K562 (cell line): Measurements from ENCODE around the gene DYRK1B. TPM values are rescaled to one million over a fixed set of nuclear protein-coding genes. Genes with fewer than 3 reads are reported as not detected.

ENCODE experiments used
- ATAC-seq: fragments of 200-7000 bp; cut with Tn5 transposase; 3 replicates; pipeline ENCODE4 v1.9.1; 2020; ENCODE audit warnings: moderate library complexity
- BruUV-seq: library from RNA; stranded (reverse); fragments of 400-500 nt; replicated peaks from 2 replicates; lab custom pipeline; 2021; lab: Mats Ljungman, UMichigan
- CTCF ChIA-PET: fragments of 300-600 bp; formaldehyde crosslinking; extraction: SDS; loops from one replicate; lab custom pipeline; 2021; ENCODE audit warnings: low intra/inter-chr PET ratio; lab: Yijun Ruan, JAX
- POLR2A ChIA-PET: fragments of 300-600, 350-650 bp; sonication (Branson Sonifier 250); formaldehyde crosslinking; extraction: SDS; loops from one replicate; lab custom pipeline; 2021; ENCODE audit warnings: antibody characterized with exemption, inconsistent platforms; lab: Yijun Ruan, JAX
- DNase-seq, 4 experiments: peaks; one replicate each; pipeline versions ENCODE4 v3.0.0 to v3.0.0-alpha.2; 2011 to 2018; ENCODE audit warnings: low spot score in 3 of 4, mixed read lengths in 3 of 4; ENCODE audit errors: extremely low read depth in 1 of 4
- FAIRE-seq: peaks from 2 replicates; lab custom pipeline; 2011; peaks lifted over from hg19 to GRCh38; lab: Jason Lieb, UNC
- H2AFZ ChIP-seq: 2 replicates; pipeline ENCODE4 v1.6.0; 2011; ENCODE audit warnings: low read depth, low read length, control low read depth, inconsistent platforms
- H3K27ac ChIP-seq: fragments of 200-600 bp; 3 replicates; pipeline ENCODE4 v1.8.0; 2011; ENCODE audit warnings: low read depth, mild to moderate bottlenecking, control low read depth, inconsistent platforms, low read length, moderate library complexity, mixed read lengths; ENCODE audit errors: extremely low read depth
- H3K27me3 ChIP-seq, 2 experiments: fragments of 300-600 bp in 1 of 2; 2 replicates in 1 of 2; 3 replicates in 1 of 2; pipeline versions ENCODE4 v1.6.0 to v1.8.0; 2011; ENCODE audit warnings: inconsistent platforms in 2 of 2, low read length in 2 of 2, mild to moderate bottlenecking in 1 of 2, mixed read lengths in 1 of 2, moderate library complexity in 1 of 2; ENCODE audit not compliant: control insufficient read depth in 2 of 2, insufficient read depth in 2 of 2
- H3K36me3 ChIP-seq: fragments of 300-600 bp; 3 replicates; pipeline ENCODE4 v1.8.0; 2011; ENCODE audit warnings: mild to moderate bottlenecking, low read length, inconsistent platforms; ENCODE audit not compliant: control insufficient read depth, insufficient read depth
- H3K4me1 ChIP-seq, 2 experiments: fragments of 200-600 bp in 1 of 2; replicated peaks in 1 of 2; 2 replicates in 1 of 2; 3 replicates in 1 of 2; pipeline versions ENCODE4 v1.5.1 to v1.8.0; 2011; ENCODE audit warnings: inconsistent platforms in 2 of 2, low read length in 2 of 2, mild to moderate bottlenecking in 1 of 2, mixed read lengths in 1 of 2, moderate library complexity in 1 of 2; ENCODE audit not compliant: control insufficient read depth in 2 of 2, insufficient read depth in 2 of 2
- H3K4me2 ChIP-seq: 2 replicates; pipeline ENCODE4 v1.6.1; 2011; ENCODE audit warnings: low read length, control low read depth, inconsistent platforms, mixed read lengths; ENCODE audit not compliant: insufficient read depth
- H3K4me3 ChIP-seq: fragments of 200-600 bp; sonication (generic), shearing (Covaris generic); 2 replicates; pipeline ENCODE4 v1.5.1; 2016; ENCODE audit warnings: control low read depth, inconsistent platforms
- H3K79me2 ChIP-seq: fragments of 200-600 bp; 3 replicates; pipeline ENCODE4 v1.8.0; 2011; ENCODE audit warnings: low read length, inconsistent platforms; ENCODE audit not compliant: control insufficient read depth, insufficient read depth
- H3K9ac ChIP-seq, 2 experiments: 2 replicates each; pipeline versions ENCODE4 v1.6.0 to v1.6.1; 2011; ENCODE audit warnings: low read depth in 2 of 2, low read length in 2 of 2, control low read depth in 1 of 2, inconsistent platforms in 1 of 2, mild to moderate bottlenecking in 1 of 2, mixed read lengths in 1 of 2; ENCODE audit not compliant: insufficient read depth in 1 of 2
- H3K9me1 ChIP-seq: one replicate; pipeline ENCODE4 v1.6.0; 2011; ENCODE audit warnings: inconsistent platforms, mild to moderate bottlenecking, low read length, moderate library complexity; ENCODE audit not compliant: control insufficient read depth, insufficient read depth
- H3K9me3 ChIP-seq: replicated peaks from 2 replicates; pipeline ENCODE4 v1.5.1; 2011; ENCODE audit warnings: low read depth, low read length, inconsistent platforms; ENCODE audit not compliant: control insufficient read depth, insufficient read depth
- H4K20me1 ChIP-seq: replicated peaks from 2 replicates; pipeline ENCODE4 v1.6.1; 2011; ENCODE audit warnings: low read length, inconsistent platforms, mixed read lengths; ENCODE audit not compliant: control insufficient read depth, insufficient read depth
- GATA2 ChIP-seq: sonication (generic); formaldehyde crosslinking; IDR thresholded peaks from 2 replicates; pipeline ENCODE4 v1.4.0; 2020; ENCODE audit warnings: mild to moderate bottlenecking, missing genetic modification reagents
- ZNF133 ChIP-seq: fragments of 250-450 bp; sonication (Bioruptor Pico); IDR thresholded peaks from 2 replicates; pipeline ENCODE4 v1.4.0; 2020; ENCODE audit warnings: mild to moderate bottlenecking
- ZNF766 ChIP-seq: fragments of 200-800 bp; sonication (Bioruptor generic); conservative IDR thresholded peaks from 2 replicates; pipeline ENCODE4 v1.6.1; 2016; ENCODE audit warnings: missing genetic modification characterization, missing compliant biosample characterization
- WGBS: fragments of 100-300 bp; shearing (Covaris generic); methylation state at CpG from one replicate; pipeline ENCODE4 v1.1.6; 2016; ENCODE audit warnings: low coverage, mixed read lengths; ENCODE audit not compliant: insufficient coverage; ENCODE audit errors: missing lambda C conversion rate; 5-methylcytosine and 5-hydroxymethylcytosine counted together
- in situ Hi-C: fragments of 300-500 bp; cut with MboI; formaldehyde crosslinking; loops from 4 replicates; pipeline ENCODE4 v1.15.0; 2018; ENCODE audit warnings: inconsistent platforms, mixed read lengths
- intact Hi-C: fragments of 100-400 bp; cut with micrococcal nuclease; formaldehyde crosslinking; loops from 2 replicates; pipeline ENCODE4 v1.14.2; 2022
- microRNA-seq: library from miRNA; unstranded; fragments of <30 nt; microRNA quantifications from one replicate; pipeline ENCODE4, GENCODE V29; 2018; ENCODE audit warnings: borderline microRNAs expressed
- polyA plus RNA-seq, 8 experiments: library from polyadenylated mRNA; depleted of rRNA in 4 of 8; stranded (reverse) in 5 of 8; unstranded in 3 of 8; fragments of >200 nt; fragmentation: Nextera tagmentation in 2 of 8; fragmentation: Illumina TruSeq in 1 of 8; extraction: Ambion mirVana in 2 of 8; extraction: Trizol in 1 of 8; gene quantifications; 2 replicates each; pipeline versions ENCODE4 v1.2.1 to v1.2.3, GENCODE V29; 2011 to 2014; ENCODE audit warnings: inconsistent platforms in 1 of 8, missing spikeins in 1 of 8
- small RNA-seq: library from RNA; depleted of rRNA; stranded (forward); fragments of <200 nt; gene quantifications from one replicate; pipeline ENCODE3, GENCODE V24; 2014
- total RNA-seq, 7 experiments: library from RNA; depleted of rRNA in 6 of 7; stranded (reverse); fragments of >200 nt in 6 of 7; fragmentation: Illumina TruSeq in 2 of 7; extraction: Trizol in 2 of 7; gene quantifications; 2 replicates each; pipeline versions ENCODE4 v1.2.1 to v1.2.3, GENCODE V29; 2011 to 2021; ENCODE audit warnings: low replicate concordance in 1 of 7

DYRK1B gene
- total and polyA plus RNA-seq, 9 of the 15 experiments (the other 6 are each of a cell fraction or from before 2014, with no cell fraction given): 0.91 to 5.2 (median 1.5) TPM; not detected in 2

DNA sequence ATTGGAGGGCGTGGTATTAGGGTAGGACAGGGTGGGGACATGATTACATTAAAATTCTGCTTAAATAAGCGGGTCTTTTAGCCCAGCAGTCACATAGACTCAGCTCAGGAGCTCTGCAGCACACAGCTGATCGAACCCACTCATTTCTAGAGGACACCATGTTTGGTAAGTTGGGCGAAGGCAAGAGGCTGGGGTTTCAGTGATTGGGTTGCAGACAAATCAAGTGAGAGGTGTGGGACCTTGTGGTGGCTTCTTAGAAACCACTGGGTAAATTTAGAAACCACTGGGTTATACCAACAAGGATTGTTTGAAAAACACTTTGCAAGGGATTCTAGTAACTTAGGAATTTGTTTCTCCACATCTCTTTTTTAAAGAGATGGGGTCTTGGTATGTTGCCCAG, 55.2 kb downstream of the DYRK1B start, which contains the start of gene LEUTX:
TSS of gene LEUTX (plus strand) at position 92 of the 400 bp plus-strand sequence. CDS start at position 159, 67 bp downstream.
- no peak for TF ChIP-seq GATA2
- TF ChIP-seq ZNF133 (CRISPR knock-in tag): no peak
- no peak for TF ChIP-seq ZNF766
- TF ChIP-seq, all 486 proteins: peak for 0
- FAIRE-seq (no peak), DNase-seq (no peak), ATAC-seq (no peak)
- peaks cover 13 to 23% of the 10 kb centered on the region in 2 experiments for H3K27me3 ChIP-seq
- no peaks in the 10 kb centered on the region for H3K9me1 ChIP-seq
- no peak within 1 kb of the TSS for H3K4me2 ChIP-seq
- ChIA-PET POLR2A (no interaction called here), CTCF (interaction anchor here (0.7 kb wide), 1 partner anchor 14 kb away, joined by 5 read pairs; no protein-coding TSS in a partner anchor)
- BruUV-seq: no TSS peak
- no peak within 1 kb of the TSS for H3K9ac ChIP-seq
- in situ Hi-C loops: no loop called here
- no peak within 1 kb of the TSS for H3K4me3 ChIP-seq
- no peaks in the 10 kb centered on the region for H4K20me1 ChIP-seq
- H2AFZ ChIP-seq: no peak within 1 kb of the TSS
- H3K79me2 ChIP-seq: no peaks in the 10 kb centered on the region
- WGBS: 0% methylated on average over 4 of the region's 4 CpGs
- no peaks in the 10 kb centered on the region for H3K4me1 ChIP-seq
- no peak within 1 kb of the TSS for H3K27ac ChIP-seq
- intact Hi-C loops: no loop called here
- no peaks in the 10 kb centered on the region for H3K36me3 ChIP-seq
- H3K9me3 ChIP-seq: no peaks in the 10 kb centered on the region

Small RNA genes lying within 50 kb of the gene (microRNA-seq; reads per million reads assigned to microRNA genes)
- not detected for gene MIR6719

Small RNA genes lying within 50 kb of the gene (small RNA-seq; reads per million reads assigned to genes)
- gene MIR6719: not detected

Other genes starting within 250 kb of the DYRK1B start
Only the 7 nearest of the 10 such genes appear.
- gene LGALS14, start 129.7 kb downstream of the DYRK1B start, total RNA-seq (2014; rRNA removed): not detected in 2 replicates
- gene LGALS14, start 129.7 kb downstream of the DYRK1B start, total RNA-seq (2014; rRNA removed; fragmentation: Illumina TruSeq; extraction: Trizol): not detected in 2 replicates
- not detected in 2 replicates for gene LGALS14, start 129.7 kb downstream of the DYRK1B start, total RNA-seq (2015; rRNA removed; fragmentation: Illumina TruSeq; extraction: Trizol)
- gene LGALS14, start 129.7 kb downstream of the DYRK1B start, total RNA-seq (2021): not detected in 2 replicates
- not detected in 2 replicates for gene LGALS14, start 129.7 kb downstream of the DYRK1B start, polyA plus RNA-seq (2011; rRNA removed)
- not detected in 2 replicates for gene LGALS14, start 129.7 kb downstream of the DYRK1B start, polyA plus RNA-seq (2014; fragmentation: Illumina TruSeq; extraction: Trizol)
- gene LGALS14, start 129.7 kb downstream of the DYRK1B start, polyA plus RNA-seq (2014; fragmentation: Nextera tagmentation; extraction: Ambion mirVana): not detected
- gene LGALS14, start 129.7 kb downstream of the DYRK1B start, polyA plus RNA-seq (2014; rRNA removed): not detected in 2 replicates
- 0.86 TPM in 1 of 2 replicates, not detected in the other for gene CLC, start 96.1 kb downstream of the DYRK1B start, total RNA-seq (2014; rRNA removed)
- gene CLC, start 96.1 kb downstream of the DYRK1B start, total RNA-seq (2014; rRNA removed; fragmentation: Illumina TruSeq; extraction: Trizol): 0.44 TPM in 1 of 2 replicates, not detected in the other
- gene CLC, start 96.1 kb downstream of the DYRK1B start, total RNA-seq (2015; rRNA removed; fragmentation: Illumina TruSeq; extraction: Trizol): 0.51 TPM in 1 of 2 replicates, not detected in the other
- gene CLC, start 96.1 kb downstream of the DYRK1B start, total RNA-seq (2021): 0.83 TPM in 1 of 2 replicates, not detected in the other
- 1.3 TPM in 1 of 2 replicates, not detected in the other for gene CLC, start 96.1 kb downstream of the DYRK1B start, polyA plus RNA-seq (2011; rRNA removed)
- gene CLC, start 96.1 kb downstream of the DYRK1B start, polyA plus RNA-seq (2014; fragmentation: Illumina TruSeq; extraction: Trizol): 0.44 TPM in 1 of 2 replicates, not detected in the other
- gene CLC, start 96.1 kb downstream of the DYRK1B start, polyA plus RNA-seq (2014; fragmentation: Nextera tagmentation; extraction: Ambion mirVana): under 1 TPM; 0.62 to 0.72 TPM
- gene CLC, start 96.1 kb downstream of the DYRK1B start, polyA plus RNA-seq (2014; rRNA removed): 0.22 and 1.1 TPM in 2 replicates
- gene LEUTX, start 55.3 kb downstream of the DYRK1B start, total RNA-seq (2014; rRNA removed): not detected in 2 replicates
- gene LEUTX, start 55.3 kb downstream of the DYRK1B start, total RNA-seq (2014; rRNA removed; fragmentation: Illumina TruSeq; extraction: Trizol): not detected in 2 replicates
- gene LEUTX, start 55.3 kb downstream of the DYRK1B start, total RNA-seq (2015; rRNA removed; fragmentation: Illumina TruSeq; extraction: Trizol): not detected in 2 replicates
- not detected in 2 replicates for gene LEUTX, start 55.3 kb downstream of the DYRK1B start, total RNA-seq (2021)
- gene LEUTX, start 55.3 kb downstream of the DYRK1B start, polyA plus RNA-seq (2011; rRNA removed): not detected in 2 replicates
- gene LEUTX, start 55.3 kb downstream of the DYRK1B start, polyA plus RNA-seq (2014; fragmentation: Illumina TruSeq; extraction: Trizol): not detected in 2 replicates
- gene LEUTX, start 55.3 kb downstream of the DYRK1B start, polyA plus RNA-seq (2014; fragmentation: Nextera tagmentation; extraction: Ambion mirVana): not detected
- not detected in 2 replicates for gene LEUTX, start 55.3 kb downstream of the DYRK1B start, polyA plus RNA-seq (2014; rRNA removed)
- gene FBL, start 12.2 kb upstream of the DYRK1B start, total RNA-seq (2014; rRNA removed): 448 and 524 TPM in 2 replicates
- 676 and 696 TPM in 2 replicates for gene FBL, start 12.2 kb upstream of the DYRK1B start, total RNA-seq (2014; rRNA removed; fragmentation: Illumina TruSeq; extraction: Trizol)
- gene FBL, start 12.2 kb upstream of the DYRK1B start, total RNA-seq (2015; rRNA removed; fragmentation: Illumina TruSeq; extraction: Trizol): 565 and 575 TPM in 2 replicates
- gene FBL, start 12.2 kb upstream of the DYRK1B start, total RNA-seq (2021): 761 and 811 TPM in 2 replicates
- 843 and 1,244 TPM in 2 replicates for gene FBL, start 12.2 kb upstream of the DYRK1B start, polyA plus RNA-seq (2011; rRNA removed)
- 1,561 and 1,696 TPM in 2 replicates for gene FBL, start 12.2 kb upstream of the DYRK1B start, polyA plus RNA-seq (2014; fragmentation: Illumina TruSeq; extraction: Trizol)
- gene FBL, start 12.2 kb upstream of the DYRK1B start, polyA plus RNA-seq (2014; fragmentation: Nextera tagmentation; extraction: Ambion mirVana): 100 to 1,000 TPM; 201 to 235 TPM
- 672 and 721 TPM in 2 replicates for gene FBL, start 12.2 kb upstream of the DYRK1B start, polyA plus RNA-seq (2014; rRNA removed)
- gene FCGBP, start 100.5 kb upstream of the DYRK1B start, total RNA-seq (2014; rRNA removed): 0.04 and 0.05 TPM in 2 replicates
- not detected in 2 replicates for gene FCGBP, start 100.5 kb upstream of the DYRK1B start, total RNA-seq (2014; rRNA removed; fragmentation: Illumina TruSeq; extraction: Trizol)
- gene FCGBP, start 100.5 kb upstream of the DYRK1B start, total RNA-seq (2015; rRNA removed; fragmentation: Illumina TruSeq; extraction: Trizol): 0.19 and 0.25 TPM in 2 replicates
- gene FCGBP, start 100.5 kb upstream of the DYRK1B start, total RNA-seq (2021): 1.5 and 1.9 TPM in 2 replicates
- 0.04 and 0.13 TPM in 2 replicates for gene FCGBP, start 100.5 kb upstream of the DYRK1B start, polyA plus RNA-seq (2011; rRNA removed)
- 0.01 TPM in 2 replicates for gene FCGBP, start 100.5 kb upstream of the DYRK1B start, polyA plus RNA-seq (2014; fragmentation: Illumina TruSeq; extraction: Trizol)
- gene FCGBP, start 100.5 kb upstream of the DYRK1B start, polyA plus RNA-seq (2014; fragmentation: Nextera tagmentation; extraction: Ambion mirVana): not detected
- 0.03 TPM in 1 of 2 replicates, not detected in the other for gene FCGBP, start 100.5 kb upstream of the DYRK1B start, polyA plus RNA-seq (2014; rRNA removed)
- gene PSMC4, start 137.0 kb upstream of the DYRK1B start, total RNA-seq (2014; rRNA removed): 142 and 187 TPM in 2 replicates
- 104 and 115 TPM in 2 replicates for gene PSMC4, start 137.0 kb upstream of the DYRK1B start, total RNA-seq (2014; rRNA removed; fragmentation: Illumina TruSeq; extraction: Trizol)
- 139 and 143 TPM in 2 replicates for gene PSMC4, start 137.0 kb upstream of the DYRK1B start, total RNA-seq (2015; rRNA removed; fragmentation: Illumina TruSeq; extraction: Trizol)
- 146 and 150 TPM in 2 replicates for gene PSMC4, start 137.0 kb upstream of the DYRK1B start, total RNA-seq (2021)
- 45.9 and 69.6 TPM in 2 replicates for gene PSMC4, start 137.0 kb upstream of the DYRK1B start, polyA plus RNA-seq (2011; rRNA removed)
- gene PSMC4, start 137.0 kb upstream of the DYRK1B start, polyA plus RNA-seq (2014; fragmentation: Illumina TruSeq; extraction: Trizol): 171 and 192 TPM in 2 replicates
- gene PSMC4, start 137.0 kb upstream of the DYRK1B start, polyA plus RNA-seq (2014; fragmentation: Nextera tagmentation; extraction: Ambion mirVana): 100 to 1,000 TPM; 380 to 475 TPM
- 97.0 and 102 TPM in 2 replicates for gene PSMC4, start 137.0 kb upstream of the DYRK1B start, polyA plus RNA-seq (2014; rRNA removed)
- gene ZNF546, start 162.9 kb upstream of the DYRK1B start, total RNA-seq (2014; rRNA removed): 1.1 and 2.2 TPM in 2 replicates
- gene ZNF546, start 162.9 kb upstream of the DYRK1B start, total RNA-seq (2014; rRNA removed; fragmentation: Illumina TruSeq; extraction: Trizol): 5.1 and 5.3 TPM in 2 replicates
- 3.0 and 4.3 TPM in 2 replicates for gene ZNF546, start 162.9 kb upstream of the DYRK1B start, total RNA-seq (2015; rRNA removed; fragmentation: Illumina TruSeq; extraction: Trizol)
- gene ZNF546, start 162.9 kb upstream of the DYRK1B start, total RNA-seq (2021): 3.5 and 3.6 TPM in 2 replicates
- 2.7 and 3.0 TPM in 2 replicates for gene ZNF546, start 162.9 kb upstream of the DYRK1B start, polyA plus RNA-seq (2011; rRNA removed)
- 1.4 and 2.2 TPM in 2 replicates for gene ZNF546, start 162.9 kb upstream of the DYRK1B start, polyA plus RNA-seq (2014; fragmentation: Illumina TruSeq; extraction: Trizol)
- 1 to 10 TPM; 1.7 to 2.2 TPM for gene ZNF546, start 162.9 kb upstream of the DYRK1B start, polyA plus RNA-seq (2014; fragmentation: Nextera tagmentation; extraction: Ambion mirVana)
- gene ZNF546, start 162.9 kb upstream of the DYRK1B start, polyA plus RNA-seq (2014; rRNA removed): 0.73 and 2.4 TPM in 2 replicates